ENCODE data around the gene PARD3B. TPM values are rescaled to one million over a fixed set of nuclear protein-coding genes. Genes with fewer than 3 reads are reported as not detected.

Gene PARD3B
- total and polyA plus RNA-seq, 2 of the 8 experiments (the other 6 are each of a cell fraction or from before 2014, with no cell fraction given): 1.2 to 5.7 TPM

- H3K23me2 ChIP-seq (ENCODE audit: low read depth, low read length): no peaks in the 10 kb centered on the region
- CTCF ChIA-PET (ENCODE audit: partially characterized antibody): no interaction called here
- no peak for DNase-seq (ENCODE audit: low read depth in 1 of 2, low spot score in 2 of 2)
- no peak overlapping the region for H3K9ac ChIP-seq (replicated peaks in 1 of 4; ENCODE audit: extremely low read depth in 1 of 4, low read depth in 3 of 4, low read length in 3 of 4)
- no peaks in the 10 kb centered on the region for H3K9me3 ChIP-seq (ENCODE audit: insufficient read depth in 2 of 2, low read depth in 1 of 2, low read length in 1 of 2)
- H3K23ac ChIP-seq (ENCODE audit: insufficient read length): no peak overlapping the region
- no peaks in the 10 kb centered on the region for H3K36me3 ChIP-seq (ENCODE audit: control insufficient read depth in 2 of 4, insufficient read depth in 4 of 4, low read length in 3 of 4)
- H3K56ac ChIP-seq (replicated peaks; ENCODE audit: insufficient read length, low read depth, low read length): no peak overlapping the region
- H2BK20ac ChIP-seq (ENCODE audit: low read length): no peak overlapping the region
- H3K4me1 ChIP-seq (replicated peaks in 1 of 4; ENCODE audit: control insufficient read depth in 3 of 4, insufficient read depth in 4 of 4, low read length in 3 of 4): no peaks in the 10 kb centered on the region
- H2BK5ac ChIP-seq (ENCODE audit: low read depth, low read length): no peak overlapping the region
- no peaks in the 10 kb centered on the region for H3K79me1 ChIP-seq (ENCODE audit: low read depth, low read length)
- H2BK12ac ChIP-seq (ENCODE audit: low read depth, low read length): no peak overlapping the region
- WGBS, 2 experiments (ENCODE audit: extremely low coverage in 1 of 2, insufficient coverage in 1 of 2, insufficient read length in 1 of 2, insufficient replicate concordance in 2 of 2, low coverage in 1 of 2, low lambda C conversion rate in 2 of 2, missing lambda C conversion rate in 1 of 2): 97% methylated on average over 4 of the region's 4 CpGs; no CpG with 5 or more reads in 1 of the 2 experiments
- no peak overlapping the region for H2BK15ac ChIP-seq (ENCODE audit: low read length)
- no peak for FAIRE-seq
- no peak overlapping the region for H4K91ac ChIP-seq (replicated peaks; ENCODE audit: insufficient read length, low read length)
- no peak overlapping the region for H3K4me2 ChIP-seq (ENCODE audit: insufficient read depth in 1 of 2, low read depth in 2 of 2, low read length in 2 of 2)
- H3K27me3 ChIP-seq (replicated peaks in 1 of 4; ENCODE audit: control insufficient read depth in 3 of 4, extremely low read depth in 1 of 4, insufficient read depth in 3 of 4, low read length in 3 of 4): peaks cover 0 to 1% (median 0%) of the 10 kb centered on the region in 4 experiments; a peak in 1 of 7 replicates
- H2AK5ac ChIP-seq (ENCODE audit: low read depth, low read length): no peak overlapping the region
- no peak overlapping the region for H2BK120ac ChIP-seq (replicated peaks; ENCODE audit: low read depth, low read length)
- H2AFZ ChIP-seq (ENCODE audit: low read length): no peak overlapping the region
- no peaks in the 10 kb centered on the region for H4K20me1 ChIP-seq (replicated peaks in 1 of 2; ENCODE audit: control insufficient read depth in 1 of 2, insufficient read depth in 2 of 2, low read length in 2 of 2)
- no peak overlapping the region for H4K5ac ChIP-seq (ENCODE audit: insufficient read length, low read depth, low read length)
- no peaks in the 10 kb centered on the region for H3K79me2 ChIP-seq (ENCODE audit: control insufficient read depth in 1 of 2, insufficient read depth in 2 of 2, low read length in 2 of 2)
- POLR2A ChIA-PET (ENCODE audit: partially characterized antibody): no interaction called here
- no peak overlapping the region for H3K27ac ChIP-seq (ENCODE audit: low read depth, low read length)
- H3K4ac ChIP-seq (replicated peaks; ENCODE audit: insufficient read length, low read depth, low read length): no peak overlapping the region
- H3K4me3 ChIP-seq (ENCODE audit: extremely low read depth in 1 of 4, insufficient read depth in 2 of 4, low read depth in 3 of 4, low read length in 4 of 4): no peak overlapping the region
- no peak overlapping the region for H4K8ac ChIP-seq (ENCODE audit: extremely low read depth, insufficient read depth, low read length)
- no peak overlapping the region for H3K18ac ChIP-seq (ENCODE audit: extremely low read depth, low read length)
- no peak overlapping the region for H3K14ac ChIP-seq (ENCODE audit: insufficient read length)
- no peak for TF ChIP-seq TAF7 (optimal IDR thresholded peaks at IDR 0.05; ENCODE audit: borderline replicate concordance, low read depth, low read length)
- no peak for TF ChIP-seq POLR2AphosphoS5 (IDR thresholded peaks at IDR 0.05; ENCODE audit: low read depth, low read length)
- TF ChIP-seq TAF1 (IDR thresholded peaks at IDR 0.05; ENCODE audit: low read depth, low read length): no peak
- TF ChIP-seq TCF12 (IDR thresholded peaks at IDR 0.05; ENCODE audit: low read depth, low read length): no peak
- no peak for TF ChIP-seq JUND (IDR thresholded peaks at IDR 0.05; ENCODE audit: low read length)
- TF ChIP-seq CBX8 (IDR thresholded peaks at IDR 0.05; ENCODE audit: borderline replicate concordance, low read depth, low read length): no peak
- no peak for TF ChIP-seq RNF2 (IDR thresholded peaks at IDR 0.05; ENCODE audit: borderline replicate concordance, low read depth, low read length, missing control alignments, poor library complexity, severe bottlenecking)
- no peak for TF ChIP-seq CTCF (IDR thresholded peaks at IDR 0.05; ENCODE audit: control extremely low read depth in 1 of 3, insufficient read depth in 1 of 3, low read depth in 1 of 3, low read length in 3 of 3)
- TF ChIP-seq TBP (IDR thresholded peaks at IDR 0.05; ENCODE audit: low read depth, low read length): no peak
- TF ChIP-seq, protein P1, sequence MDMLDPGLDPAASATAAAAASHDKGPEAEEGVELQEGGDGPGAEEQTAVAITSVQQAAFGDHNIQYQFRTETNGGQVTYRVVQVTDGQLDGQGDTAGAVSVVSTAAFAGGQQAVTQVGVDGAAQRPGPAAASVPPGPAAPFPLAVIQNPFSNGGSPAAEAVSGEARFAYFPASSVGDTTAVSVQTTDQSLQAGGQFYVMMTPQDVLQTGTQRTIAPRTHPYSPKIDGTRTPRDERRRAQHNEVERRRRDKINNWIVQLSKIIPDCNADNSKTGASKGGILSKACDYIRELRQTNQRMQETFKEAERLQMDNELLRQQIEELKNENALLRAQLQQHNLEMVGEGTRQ (IDR thresholded peaks at IDR 0.05; ENCODE audit: low read length): no peak
- TF ChIP-seq CEBPB (IDR thresholded peaks at IDR 0.05; ENCODE audit: low read depth, low read length): no peak
Observed at GRCh38 chr2:204643326-204643725, 98.1 kb downstream of the PARD3B start.

Measured in H1 (cell line).